ENCODE measurements around the gene HOXC11.

The HOXC11 gene

GRCh38 chr12:53972722-53973235, at the start of gene HOXC11:
Gene HOXC11 (plus strand): TSS chr12:53973126. CDS start chr12:53973242, 116 bp downstream.
- no peak for DNase-seq

GRCh38 chr12:53924521-53925405, 48.2 kb upstream of the HOXC11 start:
- DNase-seq = peak; percentile 55

GRCh38 chr12:53927220-53928029, 45.5 kb upstream of the HOXC11 start:
- DNase-seq = no peak

GRCh38 chr12:53928054-53928835, 44.7 kb upstream of the HOXC11 start:
- no peak for DNase-seq

GRCh38 chr12:53929527-53929926, 43.4 kb upstream of the HOXC11 start:
- DNase-seq = no peak

GRCh38 chr12:53930591-53931255, 42.2 kb upstream of the HOXC11 start:
- no peak for DNase-seq

GRCh38 chr12:53931844-53932581, 40.9 kb upstream of the HOXC11 start:
- DNase-seq = no peak

- no peak for DNase-seq
Measured at GRCh38 chr12:53932915-53933314, 40.0 kb upstream of the HOXC11 start.

- no peak for DNase-seq
Measured at GRCh38 chr12:53935383-53936341, 37.3 kb upstream of the HOXC11 start.

- DNase-seq = no peak
Measured at GRCh38 chr12:53937099-53937498, 35.8 kb upstream of the HOXC11 start.

GRCh38 chr12:53937596-53938325, 35.2 kb upstream of the HOXC11 start:
- no peak for DNase-seq

- peak; percentile 93 for DNase-seq
Measured at GRCh38 chr12:53938326-53939140, 34.4 kb upstream of the HOXC11 start, which contains the start of gene HOXC13. Gene HOXC13 (plus strand): TSS chr12:53938831. CDS start chr12:53938907, 76 bp downstream.

- peak; percentile 9 for DNase-seq
Measured at GRCh38 chr12:53939141-53940108, 33.5 kb upstream of the HOXC11 start.

- no peak for DNase-seq
Measured at GRCh38 chr12:53940443-53941014, 32.4 kb upstream of the HOXC11 start.

GRCh38 chr12:53941187-53941586, 31.7 kb upstream of the HOXC11 start:
- DNase-seq = no peak

GRCh38 chr12:53941750-53942149, 31.2 kb upstream of the HOXC11 start:
- no peak for DNase-seq

GRCh38 chr12:53942467-53942997, 30.4 kb upstream of the HOXC11 start:
- DNase-seq = no peak

Measured in NCI-H1105 treated with DMSO at 0.1 percent for 48 hours (cell line).